Peyer's patch (tissue), 4 donors: ENCODE measurements around the gene BACH2.

ENCODE experiments used
- CTCF ChIP-seq, 6 experiments: fragments of 450-650 bp in 4 of 6; fragments of 200-600 bp in 2 of 6; sonication (generic) in 1 of 6; IDR thresholded peaks; one replicate each; pipeline ENCODE4 v1.5.1; 2017 to 2019; ENCODE audit warnings: antibody characterized with exemption in 6 of 6, mild to moderate bottlenecking in 3 of 6, moderate library complexity in 1 of 6
- POLR2A ChIP-seq, 2 donors: fragments of 450-650 bp; IDR thresholded peaks; one replicate each; pipeline ENCODE4 v1.5.1; 2017; ENCODE audit warnings: antibody characterized with exemption in 2 of 2, mild to moderate bottlenecking in 2 of 2, moderate library complexity in 2 of 2

- TF ChIP-seq CTCF (IDR thresholded peaks at IDR 0.05) (no peak), POLR2A (IDR thresholded peaks at IDR 0.05) (no peak)
Measured at GRCh38 chr6:90315354-90315950, 18.8 kb upstream of the BACH2 start.
